Activated CD8-positive, alpha-beta memory T cell treated with anti-CD3 and anti-CD28 coated beads, Interleukin-2, amount 10 ng/mL, durations not matched to agents 7 days and 5 days (primary cell): ENCODE measurements around the gene CDS2. TPM values are rescaled to one million over a fixed set of nuclear protein-coding genes. Genes with fewer than 3 reads are reported as not detected.

Source experiments
- ATAC-seq: fragments of 150-1000 bp; cut with Tn5 transposase; one replicate; pipeline ENCODE4 v1.10.0; 2021; ENCODE audit warnings: moderate library complexity
- CTCF ChIA-PET: fragments of 350-600 bp; sonication (Branson Sonifier 250); formaldehyde crosslinking; loops from one replicate; lab custom pipeline; 2021; ENCODE audit warnings: antibody characterized with exemption; lab: Charles Lee
- DNase-seq: peaks from one replicate; pipeline ENCODE4 v3.0.0-alpha.2; 2020
- H3K27ac Mint-ChIP-seq: one replicate; pipeline ENCODE4 v1.8.0; 2021; ENCODE audit warnings: mild to moderate bottlenecking, mixed read lengths
- H3K27me3 Mint-ChIP-seq: one replicate; pipeline ENCODE4 v1.8.0; 2021; ENCODE audit warnings: mixed read lengths
- H3K36me3 Mint-ChIP-seq: one replicate; pipeline ENCODE4 v1.8.0; 2021; ENCODE audit warnings: mild to moderate bottlenecking, mixed read lengths
- H3K4me1 Mint-ChIP-seq: one replicate; pipeline ENCODE4 v1.8.0; 2021; ENCODE audit warnings: mixed read lengths
- H3K4me3 Mint-ChIP-seq: one replicate; pipeline ENCODE4 v1.8.0; 2021; ENCODE audit warnings: mild to moderate bottlenecking, moderate library complexity, mixed read lengths
- H3K9me3 Mint-ChIP-seq: one replicate; pipeline ENCODE4 v1.8.0; 2022; ENCODE audit warnings: low read depth, mixed read lengths
- total RNA-seq, 2 experiments: library from RNA; stranded (reverse); gene quantifications; one replicate each; pipeline ENCODE4 v1.2.3, GENCODE V29; 2021

The CDS2 gene
- total RNA-seq, 2 experiments from 2014 or later = 62.2 to 63.5 TPM

DNA sequence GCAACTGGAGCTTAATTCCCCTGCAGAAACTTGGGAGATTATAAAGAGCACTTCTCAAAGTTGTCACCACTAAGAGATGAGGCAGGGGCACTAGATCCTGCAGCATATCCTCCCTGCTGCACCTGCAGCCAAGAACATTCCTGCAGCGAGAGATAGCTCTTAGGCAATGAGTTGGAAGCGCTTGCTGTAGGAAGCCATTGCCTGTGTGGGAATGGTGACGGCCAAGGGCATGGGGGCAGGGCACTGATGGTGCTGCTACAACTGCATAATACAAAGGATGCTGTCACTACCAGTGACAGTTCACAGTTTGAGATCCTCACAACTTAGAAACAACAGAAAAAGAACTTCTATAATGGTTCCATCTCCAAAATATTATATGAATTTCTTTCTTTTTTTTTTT, 89.9 kb downstream of the CDS2 start:
- no peak for DNase-seq
- no peak for ATAC-seq
- H3K27ac Mint-ChIP-seq = no peak overlapping the region
- no peaks in the 10 kb centered on the region for H3K4me1 Mint-ChIP-seq
- CTCF ChIA-PET = interaction anchor here (1.3 to 3.8 kb wide), 3 partner anchors 11 to 90 kb away, joined by 5 to 10 read pairs (median 5); partner anchors contain the start of gene CDS2
- H3K4me3 Mint-ChIP-seq = no peak overlapping the region
- no peaks in the 10 kb centered on the region for H3K9me3 Mint-ChIP-seq
- H3K27me3 Mint-ChIP-seq = no peaks in the 10 kb centered on the region
- H3K36me3 Mint-ChIP-seq = no peaks in the 10 kb centered on the region

DNA sequence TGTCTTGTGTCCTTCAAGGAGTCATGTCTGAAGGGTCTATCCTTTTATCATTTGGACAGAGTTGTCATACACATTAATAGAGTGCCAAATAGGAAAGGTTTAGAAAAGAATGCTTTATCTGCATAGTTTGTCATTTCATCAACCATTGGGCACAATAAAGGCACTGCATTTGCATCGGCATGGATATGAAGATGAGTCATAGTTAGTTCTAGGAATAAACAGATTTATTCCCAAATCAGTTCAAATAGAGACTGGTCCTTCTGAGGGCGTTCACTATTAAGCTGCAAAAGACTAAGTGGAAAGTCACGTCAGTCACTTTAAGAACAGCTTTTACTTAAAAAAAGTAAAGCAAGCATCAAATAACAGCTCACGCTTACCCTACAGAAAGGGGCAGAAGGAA, 90.8 kb downstream of the CDS2 start:
- Mint-ChIP-seq H3K36me3 (no peaks in the 10 kb centered on the region), H3K27me3 (no peaks in the 10 kb centered on the region), H3K9me3 (no peaks in the 10 kb centered on the region), H3K4me3 (no peak overlapping the region), H3K27ac (no peak overlapping the region), H3K4me1 (no peaks in the 10 kb centered on the region)
- ATAC-seq (no peak), DNase-seq (no peak)
- CTCF ChIA-PET = interaction anchor here (1.1 to 2.3 kb wide), 3 partner anchors 12 to 91 kb away, joined by 4 to 5 read pairs (median 5); partner anchors contain the start of gene CDS2

DNA sequence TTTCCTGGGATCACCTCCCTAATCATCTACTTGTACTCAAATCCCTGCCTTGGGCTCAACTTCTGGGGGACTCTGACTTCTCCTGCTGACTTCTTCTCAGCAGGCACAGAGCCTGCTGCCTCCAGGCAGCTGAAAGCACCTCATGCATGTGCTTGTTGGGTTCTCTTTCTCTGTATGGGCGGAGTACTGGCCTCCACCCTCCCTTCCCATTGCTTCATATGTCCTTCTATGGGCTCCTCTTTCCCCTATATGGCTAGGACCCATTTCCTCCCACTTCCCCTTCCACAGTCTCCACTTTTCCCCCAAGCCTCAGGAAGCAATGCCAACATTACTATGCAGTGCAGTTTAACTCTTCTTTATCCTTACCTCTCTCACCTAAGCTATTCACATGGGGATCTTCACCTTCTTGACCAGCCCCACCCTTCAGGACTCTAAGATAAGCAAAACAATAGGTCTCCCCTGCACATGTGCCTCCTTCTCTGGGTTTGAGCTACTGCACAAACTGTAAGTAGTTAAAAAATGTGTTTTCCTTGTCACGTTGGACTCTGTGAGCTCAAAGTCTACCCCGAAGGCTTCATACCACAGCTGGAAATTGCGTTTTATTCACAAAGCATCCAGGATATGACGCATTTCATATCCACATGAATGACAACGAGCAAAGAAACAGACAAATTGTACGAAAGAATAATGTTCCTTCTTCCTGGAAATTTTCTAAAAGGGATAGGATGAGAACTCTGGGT, 93.7 kb downstream of the CDS2 start:
- no peak for DNase-seq
- H3K4me1 Mint-ChIP-seq = no peaks in the 10 kb centered on the region

DNA sequence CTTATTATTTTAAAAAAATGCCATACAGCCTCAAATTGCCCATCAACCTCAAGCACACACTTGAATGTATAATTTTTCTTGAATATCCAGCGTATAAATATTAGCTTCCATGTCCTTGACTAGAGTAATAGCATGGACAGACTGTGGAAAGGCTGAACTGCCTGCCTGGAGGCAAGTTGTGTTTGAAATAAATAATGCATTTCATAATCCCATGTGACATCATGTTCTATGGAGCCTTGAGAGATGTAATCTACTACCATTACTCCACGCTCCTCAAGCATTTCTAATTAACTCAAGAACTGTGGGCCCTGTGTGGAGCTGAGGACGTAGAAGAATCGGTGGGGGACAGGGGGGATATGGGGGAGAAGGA, 94.2 kb downstream of the CDS2 start:
- Mint-ChIP-seq H3K4me1 (no peaks in the 10 kb centered on the region), H3K4me3 (no peak overlapping the region), H3K36me3 (no peaks in the 10 kb centered on the region), H3K9me3 (no peaks in the 10 kb centered on the region), H3K27ac (no peak overlapping the region), H3K27me3 (no peaks in the 10 kb centered on the region)
- CTCF ChIA-PET = interaction anchor here (0.8 to 3.6 kb wide), 3 partner anchors 10 to 95 kb away, joined by 3 to 29 read pairs (median 4); partner anchors contain the start of gene CDS2
- ATAC-seq (no peak), DNase-seq (no peak)

More for the DNA sequence above, 93.7 kb downstream of the CDS2 start:
- Mint-ChIP-seq H3K27ac (no peak overlapping the region), H3K4me3 (no peak overlapping the region), H3K27me3 (no peaks in the 10 kb centered on the region), H3K9me3 (no peaks in the 10 kb centered on the region), H3K36me3 (no peaks in the 10 kb centered on the region)
- ATAC-seq = no peak
- CTCF ChIA-PET = interaction anchor here (1.4 to 3.6 kb wide), 2 partner anchors 9 to 94 kb away, joined by 4 to 29 read pairs; partner anchors contain the start of gene CDS2

DNA sequence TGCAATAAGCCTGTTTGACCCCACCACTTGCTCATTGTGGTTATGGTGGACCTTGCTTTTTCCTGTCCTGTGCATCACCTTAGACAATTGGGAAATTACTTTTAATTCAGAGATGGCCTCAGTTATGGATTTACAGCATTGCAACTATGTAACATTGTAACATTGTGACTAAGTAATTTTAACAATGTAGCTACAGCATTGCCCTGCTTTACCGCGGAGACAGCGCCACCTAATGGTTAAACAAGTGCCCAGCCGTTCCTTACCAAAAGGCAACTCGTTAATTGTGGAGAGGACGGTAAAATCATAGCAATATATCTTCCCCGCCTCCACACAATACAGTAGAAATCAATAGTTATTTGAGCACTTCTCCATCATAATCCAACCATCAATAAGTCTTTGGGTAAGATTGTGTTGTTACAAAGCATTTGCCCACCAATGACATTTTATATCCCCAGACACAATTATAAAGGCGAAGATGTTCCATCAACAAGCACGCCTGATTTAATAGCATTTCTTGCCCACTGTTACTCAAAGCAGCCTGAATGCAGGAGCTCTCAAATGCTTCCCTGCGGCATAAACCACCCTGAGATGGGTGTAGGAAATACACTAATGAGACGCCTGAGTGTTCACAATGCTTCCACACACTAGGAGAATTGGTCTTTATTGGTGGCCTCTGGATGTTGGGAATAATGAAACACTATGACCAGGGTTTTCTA, 96.3 kb downstream of the CDS2 start:
- ATAC-seq (peak; percentile 51), DNase-seq (peak; percentile 76)
- CTCF ChIA-PET = interaction anchor here (0.6 to 3.6 kb wide), 20 partner anchors 8 to 465 kb away, joined by 3 to 29 read pairs (median 4); partner anchors contain the start of genes CDS2 and PROKR2
- H3K4me3 Mint-ChIP-seq = no peak overlapping the region
- H3K36me3 Mint-ChIP-seq = no peaks in the 10 kb centered on the region
- no peak overlapping the region for H3K27ac Mint-ChIP-seq
- no peaks in the 10 kb centered on the region for H3K9me3 Mint-ChIP-seq
- H3K4me1 Mint-ChIP-seq = no peaks in the 10 kb centered on the region
- no peaks in the 10 kb centered on the region for H3K27me3 Mint-ChIP-seq

DNA sequence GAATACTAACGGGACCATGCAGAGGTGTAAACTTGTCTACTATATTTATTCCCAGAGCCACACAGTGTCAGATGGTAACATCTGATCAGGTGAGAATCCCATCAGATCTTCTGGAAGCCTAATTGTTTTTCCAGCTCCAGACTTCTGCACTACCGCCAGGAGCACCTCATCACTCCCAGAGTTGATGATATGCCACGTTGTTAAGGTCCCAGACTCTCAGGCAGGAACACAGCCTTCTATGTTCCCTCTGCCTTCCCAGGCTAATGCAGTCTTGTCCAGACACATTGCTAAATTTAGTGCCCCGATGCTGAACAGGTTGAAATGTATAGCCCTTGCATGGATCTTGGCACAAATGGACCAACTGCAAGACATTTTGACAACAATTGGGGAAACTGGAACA, 103.7 kb downstream of the CDS2 start:
- Mint-ChIP-seq H3K27me3 (peaks cover 19% of the 10 kb centered on the region), H3K4me3 (no peak overlapping the region), H3K9me3 (no peaks in the 10 kb centered on the region), H3K4me1 (no peaks in the 10 kb centered on the region), H3K36me3 (no peaks in the 10 kb centered on the region), H3K27ac (no peak overlapping the region)
- CTCF ChIA-PET = interaction anchor here (0.9 kb wide), 1 partner anchor 8 kb away, joined by 3 read pairs; no protein-coding TSS in a partner anchor
- no peak for DNase-seq
- ATAC-seq = no peak

DNA sequence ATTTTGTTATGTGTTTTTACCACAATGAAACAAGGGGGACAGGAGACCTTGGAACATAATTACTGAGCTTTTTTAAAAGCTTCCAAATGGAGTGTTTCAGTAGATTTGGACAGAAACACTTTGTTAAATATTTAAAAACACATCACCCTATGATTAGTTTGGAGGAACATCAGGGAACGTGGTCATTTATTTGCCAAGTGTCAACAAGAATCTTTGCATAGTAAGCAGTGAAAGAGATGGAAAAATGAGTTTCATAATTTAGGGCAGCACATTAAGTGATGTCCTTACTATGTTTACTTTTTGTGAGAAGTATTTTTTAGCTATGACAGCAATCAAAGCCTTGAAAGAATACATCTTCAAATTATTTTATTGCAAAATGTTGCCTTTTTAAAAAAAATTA, 107.3 kb downstream of the CDS2 start:
- Mint-ChIP-seq H3K27me3 (peaks cover 54% of the 10 kb centered on the region), H3K27ac (no peak overlapping the region), H3K36me3 (no peaks in the 10 kb centered on the region), H3K4me3 (no peak overlapping the region), H3K4me1 (no peaks in the 10 kb centered on the region), H3K9me3 (no peaks in the 10 kb centered on the region)
- CTCF ChIA-PET = no interaction called here
- DNase-seq (no peak), ATAC-seq (no peak)

DNA sequence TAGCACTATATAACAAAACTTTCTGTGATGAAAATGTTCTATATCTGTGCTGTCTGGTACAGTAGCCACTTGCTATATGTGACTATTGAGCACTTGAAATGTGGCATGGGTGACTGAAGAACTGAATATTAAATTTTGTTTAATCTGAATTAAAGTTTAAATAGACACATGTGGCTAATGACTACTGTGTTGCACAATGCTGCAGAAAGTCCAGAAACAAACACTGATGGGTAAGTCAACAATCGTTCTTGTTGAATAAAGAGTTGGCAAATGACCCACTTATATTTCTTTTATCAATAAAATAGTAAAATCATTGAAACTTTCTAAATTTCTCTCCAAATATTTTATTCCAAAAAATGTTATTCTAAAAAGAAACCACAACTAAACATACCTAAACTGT, 108.2 kb downstream of the CDS2 start:
- ATAC-seq (no peak), DNase-seq (no peak)
- Mint-ChIP-seq H3K4me1 (no peaks in the 10 kb centered on the region), H3K4me3 (no peak overlapping the region), H3K9me3 (no peaks in the 10 kb centered on the region), H3K27me3 (peaks cover 61% of the 10 kb centered on the region), H3K27ac (no peak overlapping the region), H3K36me3 (no peaks in the 10 kb centered on the region)
- CTCF ChIA-PET = no interaction called here

Other genes starting within 250 kb of the CDS2 start
- 10 to 100 TPM; 16.1 to 16.5 TPM for gene SLC23A2, start 125.5 kb upstream of the CDS2 start, total RNA-seq
- gene TMEM230, start 13.9 kb upstream of the CDS2 start, total RNA-seq = 10 to 100 TPM; 57.0 to 82.4 TPM
- 100 to 1,000 TPM; 548 to 587 TPM for gene PCNA, start 7.0 kb upstream of the CDS2 start, total RNA-seq
- gene PROKR2, start 189.9 kb downstream of the CDS2 start, total RNA-seq = not detected